Lower leg skin (tissue), 3 donors: ENCODE measurements around the gene NOSIP.

Experiments
- POLR2A ChIP-seq, 2 donors: fragments of 450-650 bp; IDR thresholded peaks; one replicate each; pipeline ENCODE4 v1.6.1; 2016 to 2017; ENCODE audit warnings: antibody characterized with exemption in 2 of 2, mild to moderate bottlenecking in 1 of 2, moderate library complexity in 1 of 2
- TF ChIP-seq, protein P1 (sequence below), 3 donors: fragments of 450-650 bp; IDR thresholded peaks; one replicate each; pipeline ENCODE4 v1.5.1; 2016; ENCODE audit warnings: antibody characterized with exemption in 3 of 3, mild to moderate bottlenecking in 3 of 3, moderate library complexity in 2 of 3

DNA sequence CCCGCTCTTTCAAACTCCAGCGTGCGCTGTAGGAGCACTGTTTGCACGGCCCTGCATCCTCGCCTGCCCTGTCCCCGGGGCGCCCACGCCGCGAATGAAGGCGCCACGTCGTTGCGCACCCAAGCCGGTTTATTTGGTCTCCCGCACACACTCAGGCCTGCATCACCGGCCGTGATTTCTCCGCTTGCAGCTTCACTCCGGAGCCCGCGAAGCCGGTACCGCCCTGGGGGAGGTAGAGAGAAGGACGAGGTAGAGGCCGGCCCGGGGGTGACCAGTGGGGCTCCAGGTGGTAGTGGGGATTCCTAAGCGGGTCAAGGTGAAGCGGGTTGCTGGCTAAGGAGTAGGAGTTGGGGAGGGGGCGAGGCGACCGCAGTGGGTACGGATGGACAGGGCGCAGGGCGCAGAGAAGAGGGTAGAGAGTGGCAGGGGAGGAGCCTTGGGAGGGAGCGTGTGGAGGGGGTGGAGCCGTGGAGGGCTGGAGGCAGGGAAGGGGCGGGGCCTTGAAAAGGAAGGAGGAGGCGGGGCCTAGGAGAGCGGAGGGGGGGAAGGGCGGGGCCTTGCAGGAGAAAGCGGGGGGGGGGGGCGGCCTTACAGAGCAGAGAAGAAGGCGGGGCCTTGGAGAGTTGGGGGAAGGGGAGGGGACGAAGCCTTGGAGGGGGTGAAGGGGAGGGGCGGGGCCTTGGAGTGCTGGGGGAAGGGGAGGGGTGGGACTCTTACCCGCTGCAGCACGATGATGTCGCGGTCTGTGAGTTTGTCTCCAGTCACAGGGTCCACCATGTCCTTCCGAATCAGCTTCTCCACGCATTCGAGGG, 24.6 kb downstream of the NOSIP start:
- TF ChIP-seq POLR2A (IDR thresholded peaks at IDR 0.05), result no peak
- TF ChIP-seq, protein P1, sequence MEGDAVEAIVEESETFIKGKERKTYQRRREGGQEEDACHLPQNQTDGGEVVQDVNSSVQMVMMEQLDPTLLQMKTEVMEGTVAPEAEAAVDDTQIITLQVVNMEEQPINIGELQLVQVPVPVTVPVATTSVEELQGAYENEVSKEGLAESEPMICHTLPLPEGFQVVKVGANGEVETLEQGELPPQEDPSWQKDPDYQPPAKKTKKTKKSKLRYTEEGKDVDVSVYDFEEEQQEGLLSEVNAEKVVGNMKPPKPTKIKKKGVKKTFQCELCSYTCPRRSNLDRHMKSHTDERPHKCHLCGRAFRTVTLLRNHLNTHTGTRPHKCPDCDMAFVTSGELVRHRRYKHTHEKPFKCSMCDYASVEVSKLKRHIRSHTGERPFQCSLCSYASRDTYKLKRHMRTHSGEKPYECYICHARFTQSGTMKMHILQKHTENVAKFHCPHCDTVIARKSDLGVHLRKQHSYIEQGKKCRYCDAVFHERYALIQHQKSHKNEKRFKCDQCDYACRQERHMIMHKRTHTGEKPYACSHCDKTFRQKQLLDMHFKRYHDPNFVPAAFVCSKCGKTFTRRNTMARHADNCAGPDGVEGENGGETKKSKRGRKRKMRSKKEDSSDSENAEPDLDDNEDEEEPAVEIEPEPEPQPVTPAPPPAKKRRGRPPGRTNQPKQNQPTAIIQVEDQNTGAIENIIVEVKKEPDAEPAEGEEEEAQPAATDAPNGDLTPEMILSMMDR (IDR thresholded peaks at IDR 0.05), result no peak
